ENCODE results near the gene CMIP.

- TF ChIP-seq CTCF (IDR thresholded peaks at IDR 0.05): no peak
- no peak for TF ChIP-seq POLR2A (IDR thresholded peaks at IDR 0.05)
Observed at GRCh38 chr16:81626181-81626674, 181.6 kb downstream of the CMIP start.

All from right lobe of liver (tissue), 4 donors.